SKM-1 (cell line): ENCODE measurements around the gene MRPS34.

ENCODE experiments used
- DNase-seq: peaks from one replicate; lab custom pipeline; 2025; ENCODE audit not compliant: unreplicated experiment; lab: John Stamatoyannopoulos, UW

The MRPS34 gene

DNA sequence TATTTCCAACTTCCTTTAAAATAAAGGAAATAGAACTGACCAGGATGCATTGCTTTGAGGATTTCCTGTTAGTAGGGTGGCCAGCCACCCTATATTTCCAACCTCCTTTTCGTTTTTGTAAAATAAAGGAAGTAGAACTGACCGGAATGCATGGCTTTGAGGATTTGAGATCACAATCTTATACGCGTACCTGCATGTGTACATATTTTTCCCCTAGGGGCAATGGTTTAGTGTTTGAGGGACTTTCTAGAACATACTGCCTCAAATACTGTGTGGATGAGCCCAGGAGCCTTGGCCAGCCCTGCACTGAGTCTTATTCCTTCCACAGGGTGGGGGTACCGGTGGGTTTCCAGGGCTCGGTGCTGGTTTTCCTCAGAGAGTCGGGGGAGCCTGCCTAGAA is 41.3 kb downstream of the MRPS34 start:
- no peak for DNase-seq

DNA sequence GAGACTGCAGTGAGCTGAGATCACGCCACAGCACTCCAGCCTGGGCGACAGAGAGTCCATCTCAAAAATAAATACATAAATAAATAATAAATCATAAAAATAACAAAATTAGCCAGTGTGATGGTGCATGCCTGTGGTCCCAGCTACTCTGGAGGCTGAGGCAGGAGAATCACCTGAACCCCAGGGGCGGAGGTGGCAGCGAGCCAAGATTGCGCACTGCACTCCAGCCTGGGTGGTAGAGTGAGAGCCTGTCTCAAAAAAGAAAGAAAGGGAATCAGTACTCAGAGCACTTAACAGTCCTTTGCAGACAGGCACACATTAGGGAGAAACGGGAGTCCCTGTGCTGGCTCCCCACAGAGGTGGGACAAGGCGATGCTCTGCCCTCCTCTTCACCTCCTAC is 41.9 kb downstream of the MRPS34 start:
- DNase-seq: no peak

DNA sequence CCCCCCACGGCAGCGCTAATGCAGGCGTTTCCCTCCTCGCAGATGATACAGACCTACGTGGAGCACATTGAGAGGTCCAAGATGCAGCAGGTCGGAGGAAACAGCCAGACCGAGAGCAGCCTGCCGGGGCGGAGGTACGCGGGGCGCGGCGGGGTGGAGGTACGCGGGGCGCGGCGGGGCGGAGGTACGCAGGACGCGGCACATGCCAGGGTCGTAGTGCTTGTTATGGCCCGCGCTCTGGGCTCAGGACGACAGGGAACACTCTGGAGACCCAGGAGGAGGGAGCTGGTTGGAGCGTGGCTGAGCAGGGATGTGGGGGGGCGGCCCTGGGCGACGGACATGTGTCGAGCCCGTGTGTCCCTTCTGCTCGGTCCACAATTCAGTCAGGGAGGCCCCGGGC is 43.5 kb downstream of the MRPS34 start:
- DNase-seq: no peak

DNA sequence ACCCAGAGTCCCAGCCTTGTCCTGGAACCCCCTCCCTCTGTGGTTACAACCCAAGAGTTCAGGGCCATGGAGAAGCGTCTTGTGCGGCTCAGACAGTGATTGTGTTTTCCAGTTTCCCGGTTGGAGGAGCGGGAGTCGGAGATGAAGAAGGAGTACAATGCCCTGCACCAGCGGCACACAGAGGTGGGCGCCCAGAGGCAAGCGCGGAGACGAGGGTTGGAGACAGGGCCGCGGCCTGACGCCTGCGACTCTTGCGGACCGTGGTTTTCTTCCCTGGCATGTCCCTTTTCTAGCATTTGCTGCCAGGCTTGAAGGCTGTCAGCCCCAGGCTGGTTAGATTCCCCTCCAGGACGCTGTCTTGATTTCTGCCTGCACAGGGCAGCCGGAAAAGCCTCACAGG is 43.9 kb downstream of the MRPS34 start:
- no peak for DNase-seq

DNA sequence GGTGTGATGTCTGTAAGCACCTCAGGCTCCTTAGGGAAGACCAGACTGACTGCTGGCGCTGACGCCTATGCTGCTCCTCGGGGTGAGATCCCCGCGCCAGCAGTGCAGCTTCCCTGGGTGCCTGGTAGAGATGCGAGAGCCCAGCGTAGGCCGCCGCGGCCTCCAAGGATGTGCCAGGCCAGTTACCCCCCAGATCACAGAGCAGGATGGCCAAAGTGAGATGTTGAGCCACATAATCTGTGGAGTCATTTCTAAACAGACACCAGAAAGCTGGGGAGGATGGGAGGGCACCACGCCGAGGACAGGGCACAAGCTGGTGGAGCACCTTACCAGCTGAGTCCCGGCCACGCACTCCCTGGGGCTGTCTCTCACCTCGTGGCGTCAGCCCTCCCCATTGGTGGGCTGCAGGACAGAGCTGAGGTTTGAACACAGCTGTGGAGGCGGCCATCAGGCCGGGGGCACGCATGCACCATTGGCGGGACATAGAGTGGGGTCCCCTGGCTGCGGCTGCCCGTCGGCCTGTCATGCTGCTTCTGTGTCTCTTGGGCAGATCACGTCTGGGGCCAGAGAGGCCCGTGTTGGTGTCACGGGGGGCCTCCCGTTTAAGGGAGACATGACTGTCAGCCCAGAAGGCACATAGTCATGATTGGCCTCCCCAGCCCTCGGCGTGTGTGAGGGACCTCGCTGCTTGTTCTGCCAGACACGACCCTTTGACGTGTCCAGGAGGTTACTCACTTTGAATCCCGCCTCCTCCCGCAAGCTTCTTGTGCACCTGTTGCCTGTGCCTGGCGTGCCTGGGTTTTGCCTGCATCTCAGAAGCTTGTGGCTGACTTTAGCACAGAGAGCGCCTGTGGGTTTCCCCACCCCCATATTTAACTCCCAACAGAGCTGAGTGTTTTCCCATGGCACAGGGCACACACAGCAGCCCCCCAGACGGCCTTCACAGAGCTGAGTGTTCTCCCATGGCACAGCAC is 45.0 kb downstream of the MRPS34 start:
- no peak for DNase-seq

DNA sequence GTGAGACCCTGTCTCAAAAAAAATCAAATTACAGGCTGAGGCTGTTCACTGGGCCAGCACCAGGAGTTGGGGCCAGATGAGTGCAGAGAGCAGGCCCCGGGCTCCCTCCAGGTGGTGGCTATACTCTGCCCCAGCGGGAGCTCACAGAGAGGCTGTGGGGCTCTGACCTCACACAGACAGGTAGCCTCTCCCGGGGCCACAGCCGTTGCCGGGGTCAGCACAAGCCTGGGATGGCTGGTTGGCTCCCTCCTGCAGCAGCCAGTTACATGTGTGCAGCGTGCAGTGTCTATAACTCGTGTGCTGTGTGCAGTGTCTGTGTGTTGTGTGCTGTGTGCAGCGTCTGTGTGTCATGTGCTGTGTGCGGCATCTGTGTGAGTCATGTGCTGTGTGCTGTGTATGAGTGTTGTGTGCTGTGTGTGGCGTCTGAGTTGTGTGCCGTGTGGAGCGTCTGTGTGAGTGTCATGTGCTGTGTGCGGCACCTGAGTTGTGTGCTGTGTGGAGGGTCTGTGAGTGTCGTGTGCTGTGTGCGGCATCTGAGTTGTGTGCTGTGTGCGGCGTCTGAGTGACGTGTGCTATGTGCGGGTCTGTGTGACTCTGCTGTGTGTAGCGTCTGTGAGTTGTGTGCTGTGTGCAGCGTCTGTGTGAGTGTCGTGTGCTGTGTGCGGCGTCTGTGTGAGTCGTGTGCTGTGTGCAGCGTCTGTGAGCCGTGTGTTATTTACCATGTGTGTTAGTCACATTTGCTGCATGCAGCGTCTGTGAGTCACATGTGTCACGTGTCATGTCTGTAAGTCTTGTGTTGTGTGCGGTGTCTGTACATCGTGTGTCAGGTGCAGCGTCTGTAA is 46.1 kb downstream of the MRPS34 start:
- DNase-seq: no peak

DNA sequence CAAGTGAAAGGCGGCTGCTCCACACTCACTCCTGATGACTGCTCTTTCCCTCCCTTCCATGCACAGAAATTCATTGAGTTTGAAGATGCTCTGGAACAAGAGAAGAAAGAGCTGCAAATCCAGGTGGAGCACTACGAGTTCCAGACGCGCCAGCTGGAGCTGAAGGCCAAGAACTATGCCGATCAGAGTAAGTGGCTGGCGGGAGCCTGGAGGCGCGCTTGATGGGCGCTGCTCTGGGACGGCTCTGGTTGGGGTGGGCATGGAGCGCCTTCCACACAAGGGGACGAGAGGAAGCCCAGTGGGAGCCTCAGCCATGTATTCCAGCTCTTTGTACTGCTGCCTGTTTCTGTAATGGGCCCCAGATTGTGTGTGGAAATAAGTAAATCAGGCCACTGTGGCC is 48.4 kb downstream of the MRPS34 start:
- DNase-seq: no peak

DNA sequence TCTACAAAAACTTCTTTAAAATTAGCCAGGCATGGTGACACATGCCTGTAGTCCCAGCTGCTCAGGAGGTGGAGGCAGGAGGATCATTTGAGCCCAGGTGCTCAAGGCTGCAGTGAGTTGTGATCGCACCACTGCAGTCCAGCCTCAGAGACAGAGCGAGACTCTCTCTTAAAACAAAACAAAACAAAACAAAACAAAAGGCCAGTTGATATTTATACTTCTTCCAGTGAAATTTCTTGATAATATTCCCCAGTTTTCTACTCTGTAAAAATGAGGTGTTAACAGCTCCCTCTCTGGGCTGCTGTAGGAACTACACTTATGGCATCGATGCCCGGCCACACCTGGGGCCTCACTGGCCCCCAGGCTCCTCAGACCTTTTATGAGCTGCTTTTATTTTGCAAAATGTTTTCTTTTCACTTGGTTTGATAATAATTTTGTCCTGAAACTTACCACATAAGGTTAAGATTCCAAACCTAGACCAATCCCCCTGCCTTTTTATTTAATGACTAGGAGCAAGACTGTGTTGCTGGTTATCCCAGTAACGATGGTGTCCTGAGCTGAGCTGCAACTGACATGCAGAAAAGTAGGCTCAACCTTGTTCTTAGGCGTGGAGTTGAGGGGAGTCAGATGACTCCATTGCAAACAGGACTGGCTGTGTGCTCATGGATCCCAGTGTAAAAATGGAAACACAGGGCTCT is 49.3 kb downstream of the MRPS34 start:
- peak; percentile 22 for DNase-seq
